Trophoblast cell (in vitro differentiated cells and primary cell): ENCODE data around the gene PATL1.

Source experiments
- DNase-seq, 2 donors: peaks; one replicate each; pipeline ENCODE4 v3.0.0-alpha.2; 2016
- H2AFZ ChIP-seq: 2 replicates; pipeline ENCODE4 v1.6.1; 2013; ENCODE audit warnings: low read length, moderate library complexity, mild to moderate bottlenecking; ENCODE audit not compliant: insufficient read depth, poor library complexity
- H2AK5ac ChIP-seq: 2 replicates; pipeline ENCODE4 v1.6.1; 2013; ENCODE audit warnings: mild to moderate bottlenecking, low read length
- H2BK120ac ChIP-seq: 2 replicates; pipeline ENCODE4 v1.6.1; 2013; ENCODE audit warnings: low read length, mild to moderate bottlenecking, moderate library complexity; ENCODE audit not compliant: insufficient read depth, poor library complexity
- H2BK12ac ChIP-seq: 2 replicates; pipeline ENCODE4 v1.6.1; 2013; ENCODE audit warnings: mild to moderate bottlenecking, low read length, moderate library complexity
- H2BK5ac ChIP-seq: 2 replicates; pipeline ENCODE4 v1.6.1; 2013; ENCODE audit warnings: low read length, low read depth, moderate library complexity, mild to moderate bottlenecking; ENCODE audit not compliant: poor library complexity
- H3K14ac ChIP-seq: 2 replicates; pipeline ENCODE4 v1.6.1; 2013; ENCODE audit warnings: mild to moderate bottlenecking, low read length
- H3K18ac ChIP-seq: 2 replicates; pipeline ENCODE4 v1.6.1; 2013; ENCODE audit warnings: mild to moderate bottlenecking, low read length
- H3K23ac ChIP-seq: 2 replicates; pipeline ENCODE4 v1.6.1; 2013; ENCODE audit warnings: low read length
- H3K27ac ChIP-seq: 2 replicates; pipeline ENCODE4 v1.5.1; 2013; ENCODE audit warnings: low read depth, mild to moderate bottlenecking, inconsistent platforms, low read length, moderate library complexity
- H3K27me3 ChIP-seq: 2 replicates; pipeline ENCODE4 v1.6.1; 2013; ENCODE audit warnings: inconsistent platforms, mild to moderate bottlenecking, low read length, moderate library complexity; ENCODE audit not compliant: insufficient read depth
- H3K36me3 ChIP-seq, 2 experiments: 1 replicate in 1 of 2; 2 replicates in 1 of 2; pipeline ENCODE4 v1.6.1; 2013; ENCODE audit warnings: low read length in 2 of 2, mild to moderate bottlenecking in 2 of 2, moderate library complexity in 1 of 2; ENCODE audit not compliant: insufficient read depth in 2 of 2, control insufficient read depth in 1 of 2
- H3K4ac ChIP-seq: 2 replicates; pipeline ENCODE4 v1.6.1; 2013; ENCODE audit warnings: low read depth, mild to moderate bottlenecking, low read length, moderate library complexity
- H3K4me1 ChIP-seq, 2 experiments: 1 replicate in 1 of 2; 2 replicates in 1 of 2; pipeline ENCODE4 v1.6.1; 2013; ENCODE audit warnings: low read length in 2 of 2, mild to moderate bottlenecking in 2 of 2, moderate library complexity in 1 of 2; ENCODE audit not compliant: insufficient read depth in 2 of 2, control insufficient read depth in 1 of 2
- H3K4me2 ChIP-seq: 2 replicates; pipeline ENCODE4 v1.6.1; 2013; ENCODE audit warnings: inconsistent platforms, mild to moderate bottlenecking, low read length, moderate library complexity
- H3K4me3 ChIP-seq: 2 replicates; pipeline ENCODE4 v1.5.1; 2013; ENCODE audit warnings: mild to moderate bottlenecking, low read depth, low read length, inconsistent platforms
- H3K79me1 ChIP-seq: one replicate; pipeline ENCODE4 v1.6.1; 2013; ENCODE audit warnings: low read length
- H3K79me2 ChIP-seq: 2 replicates; pipeline ENCODE4 v1.6.1; 2013; ENCODE audit warnings: low read length, mild to moderate bottlenecking; ENCODE audit not compliant: control insufficient read depth, insufficient read depth, poor library complexity
- H3K9ac ChIP-seq: 2 replicates; pipeline ENCODE4 v1.6.1; 2013; ENCODE audit warnings: mild to moderate bottlenecking, low read length
- H3K9me3 ChIP-seq: 2 replicates; pipeline ENCODE4 v1.6.1; 2013; ENCODE audit warnings: low read depth, mild to moderate bottlenecking, control low read depth, inconsistent platforms, low read length; ENCODE audit not compliant: insufficient read depth
- H4K12ac ChIP-seq: 2 replicates; pipeline ENCODE4 v1.6.1; 2013; ENCODE audit warnings: low read depth, mild to moderate bottlenecking, low read length, moderate library complexity
- H4K8ac ChIP-seq: 2 replicates; pipeline ENCODE4 v1.6.1; 2013; ENCODE audit warnings: low read depth, mild to moderate bottlenecking, low read length, moderate library complexity
- H4K91ac ChIP-seq: one replicate; pipeline ENCODE4 v1.6.1; 2013; ENCODE audit warnings: low read depth, mild to moderate bottlenecking, low read length, moderate library complexity
- WGBS: extraction: QIAGEN DNeasy Blood & Tissue Kit; methylation state at CpG from one replicate; pipeline ENCODE4 v1.1.7; 2013; ENCODE audit warnings: missing lambda C conversion rate; ENCODE audit not compliant: insufficient read length, insufficient coverage; ENCODE audit errors: extremely low coverage; 5-methylcytosine and 5-hydroxymethylcytosine counted together

PATL1 gene

DNA sequence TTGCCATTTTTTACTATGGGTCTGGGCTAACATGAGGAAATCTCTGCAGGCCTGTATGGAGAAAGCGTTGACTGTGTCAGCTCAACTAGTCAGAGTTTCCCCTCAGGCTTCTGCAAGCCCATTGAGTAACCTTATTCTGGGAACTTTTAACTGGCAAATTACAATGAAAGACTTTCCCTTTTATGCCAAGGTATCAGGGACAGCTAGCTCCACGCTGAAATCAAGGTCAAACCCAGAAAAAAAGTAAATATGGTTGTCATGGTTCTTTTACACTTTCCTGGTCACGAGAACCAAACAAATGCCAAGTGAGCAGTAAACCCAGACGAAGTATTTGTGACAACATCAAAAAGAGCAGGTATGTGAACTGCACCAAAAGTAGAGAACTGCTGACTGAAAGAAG, 67.0 kb downstream of the PATL1 start:
- Histone ChIP-seq H2BK12ac (no peak overlapping the region), H2BK120ac (no peak overlapping the region), H3K23ac (no peak overlapping the region), H4K8ac (no peak overlapping the region), H3K9me3 (no peaks in the 10 kb centered on the region), H3K79me2 (no peaks in the 10 kb centered on the region), H4K91ac (no peak overlapping the region), H3K36me3 (peaks cover 32 to 70% of the 10 kb centered on the region in 2 experiments), H3K4me3 (no peak overlapping the region), H3K4ac (no peak overlapping the region), H3K9ac (no peak overlapping the region), H3K18ac (no peak overlapping the region), H3K4me1 (no peaks in the 10 kb centered on the region), H3K4me2 (no peak overlapping the region), H3K27me3 (no peaks in the 10 kb centered on the region), H2BK5ac (no peak overlapping the region), H2AFZ (no peak overlapping the region), H2AK5ac (no peak overlapping the region), H3K79me1 (no peaks in the 10 kb centered on the region), H3K14ac (no peak overlapping the region), H4K12ac (no peak overlapping the region), H3K27ac (no peak overlapping the region)
- no CpG with 5 or more reads among the region's 4 CpGs for WGBS
- no peak for DNase-seq

DNA sequence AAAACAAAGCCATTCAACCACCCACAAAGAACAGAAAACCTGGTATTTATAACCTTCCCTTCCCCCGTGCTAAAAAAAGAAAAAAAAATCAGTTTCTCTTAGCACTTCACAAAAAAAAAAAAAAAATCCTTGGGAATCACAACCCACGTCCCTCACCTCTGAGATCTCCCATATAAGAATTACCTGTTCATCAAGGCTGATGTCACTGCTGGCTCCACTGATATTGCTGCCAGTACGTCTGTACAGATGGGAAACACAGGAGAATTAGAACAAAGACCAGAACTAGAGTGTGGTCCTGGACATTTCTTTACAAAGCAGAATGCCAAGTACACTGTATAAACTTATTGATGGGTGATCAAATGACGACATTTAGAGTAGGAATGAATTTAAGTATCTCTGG, 68.2 kb downstream of the PATL1 start:
- Histone ChIP-seq H3K27ac (no peak overlapping the region), H3K9ac (no peak overlapping the region), H3K4me3 (no peak overlapping the region), H3K36me3 (peaks cover 34 to 71% of the 10 kb centered on the region in 2 experiments), H2BK5ac (no peak overlapping the region), H2BK120ac (no peak overlapping the region), H3K27me3 (no peaks in the 10 kb centered on the region), H4K12ac (no peak overlapping the region), H3K9me3 (no peaks in the 10 kb centered on the region), H4K91ac (no peak overlapping the region), H3K23ac (no peak overlapping the region), H3K79me2 (no peaks in the 10 kb centered on the region), H3K79me1 (no peaks in the 10 kb centered on the region), H2BK12ac (no peak overlapping the region), H2AFZ (no peak overlapping the region), H4K8ac (no peak overlapping the region), H2AK5ac (no peak overlapping the region), H3K4me1 (no peaks in the 10 kb centered on the region), H3K4me2 (no peak overlapping the region), H3K14ac (no peak overlapping the region), H3K4ac (no peak overlapping the region), H3K18ac (no peak overlapping the region)
- no peak for DNase-seq
- no CpG with 5 or more reads among the region's 4 CpGs for WGBS

DNA sequence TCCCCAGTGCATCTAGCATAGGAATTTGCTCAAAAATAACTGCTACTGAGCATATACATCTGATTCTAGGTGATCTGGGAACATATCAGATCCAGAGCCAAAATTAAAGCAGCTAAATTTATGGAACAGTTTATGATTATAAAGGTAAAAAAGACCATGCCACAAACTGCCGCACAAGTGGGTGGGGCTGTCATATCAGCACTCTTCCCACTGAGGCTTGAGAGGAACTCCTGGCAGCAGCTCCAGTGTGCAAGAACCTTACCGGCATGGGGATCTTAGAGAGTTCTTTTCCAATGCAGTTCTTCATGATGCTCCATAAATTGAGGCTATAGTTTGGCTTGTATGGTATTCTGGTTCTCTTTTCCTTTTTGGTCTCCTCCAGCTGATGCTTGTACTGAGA, 68.6 kb downstream of the PATL1 start:
- Histone ChIP-seq H2AK5ac (no peak overlapping the region), H2BK5ac (no peak overlapping the region), H4K91ac (no peak overlapping the region), H3K79me2 (no peaks in the 10 kb centered on the region), H2BK12ac (no peak overlapping the region), H2BK120ac (no peak overlapping the region), H3K14ac (no peak overlapping the region), H3K18ac (no peak overlapping the region), H3K4ac (no peak overlapping the region), H3K4me3 (no peak overlapping the region), H4K12ac (no peak overlapping the region), H4K8ac (no peak overlapping the region), H3K4me2 (no peak overlapping the region), H3K9me3 (no peaks in the 10 kb centered on the region), H2AFZ (no peak overlapping the region), H3K27ac (no peak overlapping the region), H3K27me3 (no peaks in the 10 kb centered on the region), H3K36me3 (peaks cover 36 to 69% of the 10 kb centered on the region in 2 experiments), H3K79me1 (no peaks in the 10 kb centered on the region), H3K9ac (no peak overlapping the region), H3K4me1 (no peaks in the 10 kb centered on the region), H3K23ac (no peak overlapping the region)
- DNase-seq: no peak
- WGBS: no CpG with 5 or more reads among the region's 2 CpGs

DNA sequence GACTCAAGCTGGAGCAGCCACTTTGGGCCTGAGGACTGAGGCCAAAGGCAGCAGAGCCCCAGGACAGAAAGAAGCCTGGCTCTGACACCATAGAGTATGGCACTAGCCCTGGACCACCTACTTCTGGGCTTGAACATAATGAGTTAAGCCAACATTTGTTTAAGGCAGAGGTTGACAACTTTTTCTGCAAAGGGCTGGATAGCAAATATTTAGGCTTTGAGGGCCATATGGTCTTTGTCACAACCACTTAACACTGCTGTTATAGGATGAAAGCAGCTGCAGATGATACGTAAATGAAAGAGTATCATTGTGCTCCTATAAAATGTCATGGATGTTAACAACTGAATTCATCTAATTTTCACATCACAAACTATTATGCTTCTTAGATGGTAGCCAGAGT, 69.9 kb downstream of the PATL1 start:
- Histone ChIP-seq H3K9me3 (no peaks in the 10 kb centered on the region), H3K23ac (no peak overlapping the region), H3K18ac (no peak overlapping the region), H4K12ac (no peak overlapping the region), H3K27ac (no peak overlapping the region), H2BK5ac (no peak overlapping the region), H3K4ac (no peak overlapping the region), H3K27me3 (no peaks in the 10 kb centered on the region), H3K4me1 (no peaks in the 10 kb centered on the region), H2BK120ac (no peak overlapping the region), H3K79me2 (no peaks in the 10 kb centered on the region), H3K4me3 (no peak overlapping the region), H2AFZ (no peak overlapping the region), H3K79me1 (no peaks in the 10 kb centered on the region), H2BK12ac (no peak overlapping the region), H3K9ac (no peak overlapping the region), H3K36me3 (peaks cover 33 to 70% of the 10 kb centered on the region in 2 experiments), H4K91ac (no peak overlapping the region), H2AK5ac (no peak overlapping the region), H3K14ac (no peak overlapping the region), H4K8ac (no peak overlapping the region), H3K4me2 (no peak overlapping the region)
- no CpG with 5 or more reads among the region's 1 CpG for WGBS
- no peak for DNase-seq
